ENCODE results near the gene AP2B1.

GRCh38 chr17:35693662-35694061 lies 106.5 kb downstream of the AP2B1 start:
- TF ChIP-seq CTCF (IDR thresholded peaks at IDR 0.05) (no peak), POLR2A (IDR thresholded peaks at IDR 0.05) (no peak)

Measured in right lobe of liver (tissue), 4 donors.